Activated CD8-positive, alpha-beta memory T cell treated with anti-CD3 and anti-CD28 coated beads, Interleukin-2, amount 10 ng/mL, durations not matched to agents 7 days and 5 days (primary cell): ENCODE measurements around the gene AIFM3. TPM values are rescaled to one million over a fixed set of nuclear protein-coding genes. Genes with fewer than 3 reads are reported as not detected.

ENCODE experiments used
- ATAC-seq: fragments of 150-1000 bp; cut with Tn5 transposase; one replicate; pipeline ENCODE4 v1.10.0; 2021; ENCODE audit warnings: moderate library complexity
- CTCF ChIA-PET: fragments of 350-600 bp; sonication (Branson Sonifier 250); formaldehyde crosslinking; loops from one replicate; lab custom pipeline; 2021; ENCODE audit warnings: antibody characterized with exemption; lab: Charles Lee
- DNase-seq: peaks from one replicate; pipeline ENCODE4 v3.0.0-alpha.2; 2020
- H3K27ac Mint-ChIP-seq: one replicate; pipeline ENCODE4 v1.8.0; 2021; ENCODE audit warnings: mild to moderate bottlenecking, mixed read lengths
- H3K27me3 Mint-ChIP-seq: one replicate; pipeline ENCODE4 v1.8.0; 2021; ENCODE audit warnings: mixed read lengths
- H3K36me3 Mint-ChIP-seq: one replicate; pipeline ENCODE4 v1.8.0; 2021; ENCODE audit warnings: mild to moderate bottlenecking, mixed read lengths
- H3K4me1 Mint-ChIP-seq: one replicate; pipeline ENCODE4 v1.8.0; 2021; ENCODE audit warnings: mixed read lengths
- H3K4me3 Mint-ChIP-seq: one replicate; pipeline ENCODE4 v1.8.0; 2021; ENCODE audit warnings: mild to moderate bottlenecking, moderate library complexity, mixed read lengths
- H3K9me3 Mint-ChIP-seq: one replicate; pipeline ENCODE4 v1.8.0; 2022; ENCODE audit warnings: low read depth, mixed read lengths
- total RNA-seq, 2 experiments: library from RNA; stranded (reverse); gene quantifications; one replicate each; pipeline ENCODE4 v1.2.3, GENCODE V29; 2021

Gene AIFM3
- total RNA-seq, 2 experiments from 2014 or later: 0.66 to 0.67 TPM

- CTCF ChIA-PET: interaction anchor here (0.8 to 5.0 kb wide), 10 partner anchors 18 to 200 kb away, joined by 3 to 22 read pairs (median 3); partner anchors contain the start of genes LRRC74B and THAP7
- Mint-ChIP-seq H3K9me3 (no peaks in the 10 kb centered on the region), H3K4me1 (peaks cover 15% of the 10 kb centered on the region), H3K27me3 (peaks cover 6% of the 10 kb centered on the region), H3K27ac (no peak overlapping the region), H3K4me3 (no peak overlapping the region), H3K36me3 (peaks cover 2% of the 10 kb centered on the region)
- peak; percentile 51 for ATAC-seq
- peak; percentile 58 for DNase-seq
Observed at GRCh38 chr22:21020802-21021429, 53.9 kb downstream of the AIFM3 start.

DNA sequence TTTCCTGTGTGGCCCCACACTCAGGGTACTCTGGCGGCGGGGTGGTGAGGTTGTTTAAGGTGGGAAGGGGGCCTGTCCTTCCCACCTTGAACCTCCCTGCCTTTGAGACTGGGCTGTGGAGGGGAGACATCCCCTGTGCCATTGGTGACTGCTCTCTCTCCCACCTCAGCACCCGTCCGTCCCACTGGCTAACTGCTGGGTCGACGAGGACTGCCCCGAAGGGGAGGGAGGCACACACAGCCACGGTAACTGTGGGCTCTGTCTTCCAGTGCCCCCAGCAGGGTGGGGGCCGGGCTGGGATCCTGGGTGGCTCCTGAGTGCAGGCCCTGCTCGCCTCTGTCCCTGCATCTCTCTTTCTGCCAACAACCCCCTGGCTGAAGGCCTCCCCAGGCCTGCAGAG, 55.5 kb downstream of the AIFM3 start:
- peaks cover 2% of the 10 kb centered on the region for H3K36me3 Mint-ChIP-seq
- H3K27me3 Mint-ChIP-seq: peaks cover 4% of the 10 kb centered on the region
- H3K4me3 Mint-ChIP-seq: no peak overlapping the region
- no peak overlapping the region for H3K27ac Mint-ChIP-seq
- H3K4me1 Mint-ChIP-seq: peaks cover 18% of the 10 kb centered on the region
- CTCF ChIA-PET: no interaction called here
- DNase-seq: no peak
- no peak for ATAC-seq
- no peaks in the 10 kb centered on the region for H3K9me3 Mint-ChIP-seq

GRCh38 chr22:21022955-21023614, 56.0 kb downstream of the AIFM3 start:
- peaks cover 2% of the 10 kb centered on the region for H3K36me3 Mint-ChIP-seq
- H3K4me1 Mint-ChIP-seq: peaks cover 18% of the 10 kb centered on the region
- ATAC-seq (no peak), DNase-seq (no peak)
- H3K27ac Mint-ChIP-seq: no peak overlapping the region
- H3K4me3 Mint-ChIP-seq: no peak overlapping the region
- no peaks in the 10 kb centered on the region for H3K9me3 Mint-ChIP-seq
- CTCF ChIA-PET: interaction anchor here (2.3 kb wide), 1 partner anchor 80 kb away, joined by 5 read pairs; no protein-coding TSS in a partner anchor
- H3K27me3 Mint-ChIP-seq: peaks cover 4% of the 10 kb centered on the region

DNA sequence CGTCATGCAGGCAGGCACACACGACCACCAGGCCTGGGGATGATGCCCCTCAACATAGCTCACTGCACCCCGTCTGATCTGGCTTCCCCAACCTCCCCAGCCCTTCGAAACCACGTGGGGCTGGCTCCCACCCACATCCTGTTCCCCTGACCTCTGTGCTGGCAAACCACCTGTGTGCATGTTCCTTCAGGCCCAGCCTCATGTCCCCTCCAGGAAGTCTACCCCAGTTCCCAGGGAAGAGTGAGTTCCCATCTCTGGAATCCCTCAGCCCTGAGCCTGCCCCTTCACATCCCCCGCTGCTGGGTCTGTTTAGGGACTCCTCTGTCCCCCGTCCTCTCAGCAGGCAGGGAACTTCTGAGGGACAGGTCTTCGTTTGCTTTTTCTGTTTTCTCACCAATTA, 58.2 kb downstream of the AIFM3 start:
- H3K27me3 Mint-ChIP-seq: peaks cover under 1% of the 10 kb centered on the region
- H3K4me1 Mint-ChIP-seq: peaks cover 18% of the 10 kb centered on the region
- ATAC-seq: peak; percentile 63
- H3K9me3 Mint-ChIP-seq: no peaks in the 10 kb centered on the region
- CTCF ChIA-PET: interaction anchor here (0.6 to 2.3 kb wide), 6 partner anchors 9 to 77 kb away, joined by 3 to 5 read pairs (median 4); partner anchors contain the start of genes P2RX6 and THAP7
- DNase-seq: peak; percentile 80
- no peak overlapping the region for H3K4me3 Mint-ChIP-seq
- H3K36me3 Mint-ChIP-seq: peaks cover 2% of the 10 kb centered on the region
- H3K27ac Mint-ChIP-seq: peak overlapping the region; percentile 58

DNA sequence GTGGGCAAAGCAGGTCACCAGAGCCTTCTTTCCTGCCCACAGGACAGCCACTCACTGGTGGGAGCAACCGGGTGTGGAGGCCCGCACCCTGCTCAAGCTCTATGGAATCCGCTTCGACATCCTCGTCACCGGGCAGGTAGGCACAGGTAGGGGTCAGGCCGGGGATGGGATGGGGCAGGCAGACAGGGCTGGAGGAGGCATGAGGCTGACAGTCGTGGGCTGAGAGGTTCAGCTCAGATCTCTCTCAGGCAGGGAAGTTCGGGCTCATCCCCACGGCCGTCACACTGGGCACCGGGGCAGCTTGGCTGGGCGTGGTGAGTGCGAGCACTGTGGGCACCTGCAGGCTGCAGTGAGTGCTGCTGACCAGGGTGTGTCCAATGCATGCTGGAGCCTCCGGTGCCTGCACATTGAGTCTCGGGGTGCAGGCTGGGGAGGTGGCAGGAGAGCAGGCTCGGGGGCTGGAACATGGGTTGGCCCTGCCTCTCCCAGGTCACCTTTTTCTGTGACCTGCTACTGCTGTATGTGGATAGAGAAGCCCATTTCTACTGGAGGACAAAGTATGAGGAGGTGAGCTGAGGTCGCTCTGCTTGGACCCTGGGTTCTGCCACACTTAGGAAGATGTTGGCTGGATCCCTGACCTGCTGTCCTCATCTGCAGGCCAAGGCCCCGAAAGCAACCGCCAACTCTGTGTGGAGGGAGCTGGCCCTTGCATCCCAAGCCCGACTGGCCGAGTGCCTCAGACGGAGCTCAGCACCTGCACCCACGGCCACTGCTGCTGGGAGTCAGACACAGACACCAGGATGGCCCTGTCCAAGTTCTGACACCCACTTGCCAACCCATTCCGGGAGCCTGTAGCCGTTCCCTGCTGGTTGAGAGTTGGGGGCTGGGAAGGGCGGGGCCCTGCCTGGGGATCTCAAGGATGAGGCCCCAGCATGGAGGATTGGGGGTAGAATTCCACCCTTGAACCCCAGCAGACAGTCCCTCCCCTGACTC, 59.0 kb downstream of the AIFM3 start:
- Mint-ChIP-seq H3K9me3 (no peaks in the 10 kb centered on the region), H3K4me3 (no peak overlapping the region), H3K4me1 (peaks cover 18% of the 10 kb centered on the region), H3K27ac (peak overlapping the region; percentile 58), H3K36me3 (peaks cover 2% of the 10 kb centered on the region), H3K27me3 (peaks cover 6% of the 10 kb centered on the region)
- CTCF ChIA-PET: interaction anchor here (0.9 to 2.3 kb wide), 2 partner anchors 10 to 77 kb away, joined by 3 to 5 read pairs; no protein-coding TSS in a partner anchor
- ATAC-seq (no peak), DNase-seq (no peak)

GRCh38 chr22:21026783-21027692, 60.0 kb downstream of the AIFM3 start:
- no peaks in the 10 kb centered on the region for H3K9me3 Mint-ChIP-seq

DNA sequence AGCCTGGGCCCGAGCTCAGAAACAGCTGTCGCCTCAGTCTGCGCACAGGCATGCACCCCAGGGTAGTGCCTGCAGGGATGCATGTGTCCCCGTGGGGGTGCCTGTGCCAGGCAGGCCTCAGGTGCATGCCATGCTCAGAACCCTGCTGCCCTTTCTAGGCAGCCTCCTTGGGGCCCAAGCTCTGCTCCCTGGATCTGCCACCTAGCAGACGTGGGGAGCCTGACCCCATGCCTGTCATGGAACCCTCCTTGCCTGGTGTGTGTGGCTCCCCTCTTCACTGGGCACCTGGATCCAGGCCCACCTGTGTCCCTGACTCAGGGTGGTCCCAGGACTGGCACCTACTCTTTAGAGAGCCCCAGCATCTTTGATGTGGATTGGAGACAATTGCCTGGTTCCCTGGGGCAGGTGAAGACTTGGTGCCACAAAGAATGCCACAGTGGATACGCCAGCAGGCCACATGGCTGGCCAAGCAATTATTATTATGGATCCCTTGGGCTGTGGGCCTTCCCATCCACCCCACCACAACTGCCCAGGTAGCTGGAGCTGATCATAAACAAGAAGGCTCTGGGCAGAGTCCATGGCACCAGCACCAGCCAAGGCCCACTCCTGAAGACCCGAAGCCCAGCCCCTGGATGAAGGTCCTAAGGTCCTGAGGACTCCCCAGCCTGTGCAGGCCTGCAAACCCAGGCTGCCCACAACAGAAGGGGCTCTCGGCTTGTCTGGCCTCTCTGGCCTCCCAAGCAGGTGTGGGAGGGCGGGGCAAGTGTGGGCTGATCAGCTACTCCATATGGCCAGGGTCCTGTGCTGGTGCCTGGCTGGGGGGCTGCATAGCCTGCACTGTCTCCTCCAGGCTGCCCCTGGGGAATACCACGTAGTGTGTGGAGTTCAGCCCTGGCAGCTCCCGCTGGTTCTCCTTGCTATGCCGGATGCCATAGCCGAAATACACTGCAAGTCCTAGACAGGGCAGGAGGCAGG, 61.5 kb downstream of the AIFM3 start:
- peaks cover 19% of the 10 kb centered on the region for H3K27me3 Mint-ChIP-seq
- peaks cover 28% of the 10 kb centered on the region for H3K4me1 Mint-ChIP-seq
- H3K9me3 Mint-ChIP-seq: no peaks in the 10 kb centered on the region
- CTCF ChIA-PET: no interaction called here
- no peak overlapping the region for H3K27ac Mint-ChIP-seq
- H3K4me3 Mint-ChIP-seq: no peak overlapping the region
- ATAC-seq: no peak
- H3K36me3 Mint-ChIP-seq: peaks cover 2% of the 10 kb centered on the region
- DNase-seq: no peak

More at GRCh38 chr22:21026783-21027692, 60.0 kb downstream of the AIFM3 start:
- peaks cover 18% of the 10 kb centered on the region for H3K4me1 Mint-ChIP-seq
- DNase-seq (no peak), ATAC-seq (no peak)
- peaks cover 2% of the 10 kb centered on the region for H3K36me3 Mint-ChIP-seq
- H3K27me3 Mint-ChIP-seq: peaks cover 12% of the 10 kb centered on the region
- CTCF ChIA-PET: interaction anchor here (0.6 kb wide), 1 partner anchor 111 kb away, joined by 3 read pairs; no protein-coding TSS in a partner anchor
- no peak overlapping the region for H3K4me3 Mint-ChIP-seq
- H3K27ac Mint-ChIP-seq: no peak overlapping the region

DNA sequence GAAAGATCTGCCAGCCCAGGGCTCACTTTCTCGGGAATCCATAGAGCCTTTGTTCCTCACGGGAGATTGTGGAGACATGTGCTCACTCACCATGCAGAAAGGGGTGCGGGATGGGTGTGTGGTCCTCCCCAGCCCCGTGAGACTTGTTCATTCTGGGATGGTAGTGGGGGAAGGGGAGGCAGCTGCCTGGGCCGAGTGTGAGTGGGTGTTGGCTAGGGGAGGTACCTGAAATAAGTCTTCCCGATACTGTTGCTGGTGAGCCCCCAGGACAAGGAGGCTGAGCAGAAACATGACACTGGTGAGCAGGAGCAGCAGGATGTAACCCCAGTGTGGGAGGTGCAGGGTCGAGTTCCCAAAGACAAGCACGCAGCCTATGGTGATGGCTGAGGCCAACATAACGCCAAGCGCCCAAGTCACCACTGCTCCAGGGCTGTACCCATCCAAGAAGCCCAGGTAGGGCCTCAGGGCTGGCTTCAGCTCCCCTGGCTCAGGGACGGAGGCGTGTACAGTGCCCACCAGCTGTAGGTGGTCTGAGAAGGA, 62.5 kb downstream of the AIFM3 start:
- peaks cover 2% of the 10 kb centered on the region for H3K36me3 Mint-ChIP-seq
- H3K27me3 Mint-ChIP-seq: peaks cover 25% of the 10 kb centered on the region
- H3K27ac Mint-ChIP-seq: no peak overlapping the region
- H3K9me3 Mint-ChIP-seq: no peaks in the 10 kb centered on the region
- DNase-seq (no peak), ATAC-seq (no peak)
- H3K4me1 Mint-ChIP-seq: peaks cover 29% of the 10 kb centered on the region
- H3K4me3 Mint-ChIP-seq: no peak overlapping the region
- CTCF ChIA-PET: no interaction called here

DNA sequence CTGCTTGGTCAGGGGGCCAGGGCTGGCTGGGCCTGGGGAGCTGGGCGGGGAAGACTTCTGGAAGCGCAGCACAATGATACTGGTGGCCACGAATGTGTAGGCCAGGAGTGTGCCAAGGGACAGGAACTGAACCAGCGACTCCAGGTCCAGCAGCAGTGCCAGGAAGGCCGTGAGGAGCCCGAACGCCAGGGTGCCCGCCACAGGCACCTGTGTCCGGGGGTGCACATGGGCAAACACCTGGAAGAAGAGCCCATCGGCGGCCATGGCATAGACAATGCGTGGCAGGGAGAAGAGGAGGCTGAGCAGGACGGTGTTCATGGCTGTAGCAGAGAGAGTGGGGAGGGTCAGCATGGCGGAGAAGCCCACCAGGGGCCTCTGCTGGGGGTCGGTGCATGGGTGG, 63.0 kb downstream of the AIFM3 start:
- Mint-ChIP-seq H3K27me3 (peaks cover 29% of the 10 kb centered on the region), H3K9me3 (no peaks in the 10 kb centered on the region), H3K4me1 (peaks cover 27% of the 10 kb centered on the region), H3K36me3 (peaks cover 2% of the 10 kb centered on the region), H3K4me3 (no peak overlapping the region), H3K27ac (no peak overlapping the region)
- DNase-seq (no peak), ATAC-seq (no peak)
- CTCF ChIA-PET: no interaction called here
